GM23338 (cell line): ENCODE measurements around the gene TMEM25. TPM values are rescaled to one million over a fixed set of nuclear protein-coding genes. Genes with fewer than 3 reads are reported as not detected.

ENCODE experiments used
- ATAC-seq: fragments of 200-7000 bp; cut with Tn5 transposase; 3 replicates; pipeline ENCODE4 v1.9.1; 2020
- DNase-seq: peaks from one replicate; pipeline ENCODE4 v3.0.0-alpha.2; 2015; ENCODE audit warnings: low spot score
- H2AFZ ChIP-seq: fragments of 200-600 bp; sonication (generic); 2 replicates; pipeline ENCODE4 v1.8.0; 2016; ENCODE audit warnings: antibody characterized with exemption, mild to moderate bottlenecking, moderate library complexity
- H3F3A ChIP-seq: fragments of 200-600 bp; sonication (generic); replicated peaks from 2 replicates; pipeline ENCODE4 v1.8.0; 2017; ENCODE audit warnings: antibody characterized with exemption, mixed run types, low read depth
- H3K27ac ChIP-seq: fragments of 200-600 bp; sonication (generic); 2 replicates; pipeline ENCODE4 v1.6.1; 2016; ENCODE audit warnings: low read depth
- H3K27me3 ChIP-seq: fragments of 200-600 bp; sonication (generic); 2 replicates; pipeline ENCODE4 v1.8.0; 2016; ENCODE audit warnings: mild to moderate bottlenecking, mixed run types, moderate library complexity; ENCODE audit not compliant: insufficient read depth
- H3K36me3 ChIP-seq: fragments of 200-600 bp; sonication (generic); 2 replicates; pipeline ENCODE4 v1.8.0; 2016; ENCODE audit warnings: mild to moderate bottlenecking; ENCODE audit not compliant: insufficient read depth
- H3K4me1 ChIP-seq: fragments of 200-600 bp; sonication (generic); 2 replicates; pipeline ENCODE4 v1.8.0; 2016; ENCODE audit warnings: mild to moderate bottlenecking, moderate library complexity; ENCODE audit not compliant: insufficient read depth
- H3K4me2 ChIP-seq: fragments of 200-600 bp; sonication (generic); 2 replicates; pipeline ENCODE4 v1.7.1; 2017; ENCODE audit warnings: mixed run types
- H3K4me3 ChIP-seq: fragments of 200-600 bp; sonication (generic); 2 replicates; pipeline ENCODE4 v1.6.1; 2016; ENCODE audit warnings: mixed run types
- H3K79me2 ChIP-seq: fragments of 200-600 bp; sonication (generic); replicated peaks from 2 replicates; pipeline ENCODE4 v1.8.0; 2017; ENCODE audit warnings: mild to moderate bottlenecking; ENCODE audit not compliant: insufficient read depth
- H3K9me2 ChIP-seq: fragments of 200-600 bp; sonication (generic); 2 replicates; pipeline ENCODE4 v1.8.0; 2017; ENCODE audit not compliant: insufficient read depth
- H4K20me1 ChIP-seq: fragments of 200-600 bp; sonication (generic); replicated peaks from 2 replicates; pipeline ENCODE4 v1.8.0; 2017; ENCODE audit warnings: mild to moderate bottlenecking; ENCODE audit not compliant: insufficient read depth
- H3K27ac Mint-ChIP-seq: 2 replicates; pipeline ENCODE4 v1.8.0; 2020; ENCODE audit warnings: inconsistent platforms, mild to moderate bottlenecking, moderate library complexity, mixed read lengths
- H3K27me3 Mint-ChIP-seq: 3 replicates; pipeline ENCODE4 v1.8.0; 2022; ENCODE audit warnings: low read depth, mild to moderate bottlenecking, moderate library complexity, mixed read lengths, inconsistent platforms; ENCODE audit not compliant: insufficient read depth, poor library complexity
- H3K36me3 Mint-ChIP-seq: 3 replicates; pipeline ENCODE4 v1.8.0; 2021; ENCODE audit warnings: low read depth, mild to moderate bottlenecking, inconsistent platforms, moderate library complexity, mixed read lengths
- H3K4me1 Mint-ChIP-seq: 3 replicates; pipeline ENCODE4 v1.8.0; 2020; ENCODE audit warnings: mild to moderate bottlenecking, inconsistent platforms, mixed read lengths
- H3K4me3 Mint-ChIP-seq: 3 replicates; pipeline ENCODE4 v1.8.0; 2021; ENCODE audit warnings: moderate library complexity, mild to moderate bottlenecking, inconsistent platforms, mixed read lengths
- H3K9me3 Mint-ChIP-seq: 3 replicates; pipeline ENCODE4 v1.8.0; 2020; ENCODE audit warnings: moderate library complexity, mild to moderate bottlenecking, inconsistent platforms, mixed read lengths
- CREB1 ChIP-seq: fragments of 250-450 bp; sonication (Bioruptor Pico); IDR thresholded peaks from 2 replicates; pipeline ENCODE4 v1.5.0; 2020; ENCODE audit warnings: low read depth, mild to moderate bottlenecking, moderate library complexity
- CTCF ChIP-seq, 2 experiments: fragments of 200-600 bp in 1 of 2; sonication (generic) in 1 of 2; conservative IDR thresholded peaks; 2 replicates each; pipeline versions ENCODE4 v1.5.1 to v1.6.1; 2016 to 2017; ENCODE audit warnings: antibody characterized with exemption in 2 of 2, low read depth in 2 of 2, mild to moderate bottlenecking in 2 of 2, moderate library complexity in 1 of 2
- EZH2 ChIP-seq: fragments of 200-600 bp; sonication (generic); IDR thresholded peaks from one replicate; pipeline ENCODE4 v1.8.0; 2017; ENCODE audit warnings: antibody characterized with exemption, mild to moderate bottlenecking, low read depth; ENCODE audit not compliant: unreplicated experiment
- EZH2phosphoT487 ChIP-seq: fragments of 200-600 bp; sonication (generic); IDR thresholded peaks from one replicate; pipeline ENCODE4 v1.8.1; 2018; ENCODE audit warnings: antibody characterized with exemption; ENCODE audit not compliant: unreplicated experiment
- JUNB ChIP-seq: IDR thresholded peaks from one replicate; pipeline ENCODE4 v1.6.1; 2016; ENCODE audit warnings: antibody characterized with exemption; ENCODE audit not compliant: unreplicated experiment
- NANOG ChIP-seq: IDR thresholded peaks from 2 replicates; pipeline ENCODE4 v1.6.1; 2016; ENCODE audit warnings: antibody characterized with exemption, borderline replicate concordance
- POLR2AphosphoS5 ChIP-seq: IDR thresholded peaks from 2 replicates; pipeline ENCODE4 v1.6.1; 2016; ENCODE audit warnings: antibody characterized with exemption, low read depth
- STAT1 ChIP-seq: IDR thresholded peaks from one replicate; pipeline ENCODE4 v1.6.1; 2016; ENCODE audit warnings: antibody characterized with exemption; ENCODE audit not compliant: unreplicated experiment
- ZNF114 ChIP-seq: fragments of 250-450 bp; sonication (Bioruptor Pico); IDR thresholded peaks from 2 replicates; pipeline ENCODE4 v1.5.0; 2020; ENCODE audit warnings: mild to moderate bottlenecking, moderate library complexity
- ZNF331 ChIP-seq: fragments of 250-450 bp; sonication (Bioruptor Pico); IDR thresholded peaks from 2 replicates; pipeline ENCODE4 v1.5.0; 2020; ENCODE audit warnings: low read depth, mild to moderate bottlenecking, moderate library complexity
- polyA plus RNA-seq: library from polyadenylated mRNA; unstranded; fragments of >200 nt; fragmentation: Nextera tagmentation; extraction: Ambion mirVana; gene quantifications from 2 replicates; pipeline ENCODE4 v1.2.1, GENCODE V29; 2016
- total RNA-seq: library from RNA; depleted of rRNA; stranded (reverse); fragments of >200 nt; shearing (Covaris generic); gene quantifications from 2 replicates; pipeline ENCODE4 v1.2.3, GENCODE V29; 2014
- TF ChIP-seq, protein P1 (sequence below): IDR thresholded peaks from one replicate; pipeline ENCODE4 v1.6.1; 2018; ENCODE audit warnings: antibody characterized with exemption; ENCODE audit not compliant: unreplicated experiment
- TF ChIP-seq, protein P2 (sequence below): IDR thresholded peaks from 2 replicates; pipeline ENCODE4 v1.6.1; 2016; ENCODE audit warnings: antibody characterized with exemption

Gene TMEM25
- total and polyA plus RNA-seq, 2 experiments from 2014 or later: 11.7 to 17.7 TPM

GRCh38 chr11:118565051-118565450 lies 34.1 kb downstream of the TMEM25 start:
- no peaks in the 10 kb centered on the region; the same call in 2 of the 3 replicates for H3K4me1 Mint-ChIP-seq
- Histone ChIP-seq H2AFZ (no peak overlapping the region), H4K20me1 (no peaks in the 10 kb centered on the region)

More at GRCh38 chr11:118565051-118565450, 34.1 kb downstream of the TMEM25 start:
- H3K79me2 ChIP-seq: no peaks in the 10 kb centered on the region
- Mint-ChIP-seq H3K36me3 (0 out of 3 replicates have a peak, but pooled peaks cover 2% of the 10 kb centered on the region), H3K27ac (no peak overlapping the region), H3K4me3 (peak overlapping the region; percentile 59), H3K27me3 (peaks cover 3% of the 10 kb centered on the region), H3K9me3 (no peaks in the 10 kb centered on the region)
- no peak overlapping the region for H3K4me2 ChIP-seq
- no peak overlapping the region for H3K27ac ChIP-seq
- H3K4me3 ChIP-seq: no peak overlapping the region
- no peaks in the 10 kb centered on the region for H3K27me3 ChIP-seq
- DNase-seq (peak; percentile 6), ATAC-seq (no peak)
- no peaks in the 10 kb centered on the region for H3K4me1 ChIP-seq
- TF ChIP-seq, protein P1, sequence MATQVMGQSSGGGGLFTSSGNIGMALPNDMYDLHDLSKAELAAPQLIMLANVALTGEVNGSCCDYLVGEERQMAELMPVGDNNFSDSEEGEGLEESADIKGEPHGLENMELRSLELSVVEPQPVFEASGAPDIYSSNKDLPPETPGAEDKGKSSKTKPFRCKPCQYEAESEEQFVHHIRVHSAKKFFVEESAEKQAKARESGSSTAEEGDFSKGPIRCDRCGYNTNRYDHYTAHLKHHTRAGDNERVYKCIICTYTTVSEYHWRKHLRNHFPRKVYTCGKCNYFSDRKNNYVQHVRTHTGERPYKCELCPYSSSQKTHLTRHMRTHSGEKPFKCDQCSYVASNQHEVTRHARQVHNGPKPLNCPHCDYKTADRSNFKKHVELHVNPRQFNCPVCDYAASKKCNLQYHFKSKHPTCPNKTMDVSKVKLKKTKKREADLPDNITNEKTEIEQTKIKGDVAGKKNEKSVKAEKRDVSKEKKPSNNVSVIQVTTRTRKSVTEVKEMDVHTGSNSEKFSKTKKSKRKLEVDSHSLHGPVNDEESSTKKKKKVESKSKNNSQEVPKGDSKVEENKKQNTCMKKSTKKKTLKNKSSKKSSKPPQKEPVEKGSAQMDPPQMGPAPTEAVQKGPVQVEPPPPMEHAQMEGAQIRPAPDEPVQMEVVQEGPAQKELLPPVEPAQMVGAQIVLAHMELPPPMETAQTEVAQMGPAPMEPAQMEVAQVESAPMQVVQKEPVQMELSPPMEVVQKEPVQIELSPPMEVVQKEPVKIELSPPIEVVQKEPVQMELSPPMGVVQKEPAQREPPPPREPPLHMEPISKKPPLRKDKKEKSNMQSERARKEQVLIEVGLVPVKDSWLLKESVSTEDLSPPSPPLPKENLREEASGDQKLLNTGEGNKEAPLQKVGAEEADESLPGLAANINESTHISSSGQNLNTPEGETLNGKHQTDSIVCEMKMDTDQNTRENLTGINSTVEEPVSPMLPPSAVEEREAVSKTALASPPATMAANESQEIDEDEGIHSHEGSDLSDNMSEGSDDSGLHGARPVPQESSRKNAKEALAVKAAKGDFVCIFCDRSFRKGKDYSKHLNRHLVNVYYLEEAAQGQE: no peak
- TF ChIP-seq ZNF114 (CRISPR knock-in tag) (no peak), CREB1 (no peak), NANOG (no peak), EZH2phosphoT487 (no peak), JUNB (no peak), EZH2 (no peak), ZNF331 (no peak), CTCF (conservative IDR thresholded peaks at IDR 0.05; ENCODE audit: low read depth in 2 of 2) (no peak), POLR2AphosphoS5 (no peak), STAT1 (no peak)
- TF ChIP-seq, protein P2, sequence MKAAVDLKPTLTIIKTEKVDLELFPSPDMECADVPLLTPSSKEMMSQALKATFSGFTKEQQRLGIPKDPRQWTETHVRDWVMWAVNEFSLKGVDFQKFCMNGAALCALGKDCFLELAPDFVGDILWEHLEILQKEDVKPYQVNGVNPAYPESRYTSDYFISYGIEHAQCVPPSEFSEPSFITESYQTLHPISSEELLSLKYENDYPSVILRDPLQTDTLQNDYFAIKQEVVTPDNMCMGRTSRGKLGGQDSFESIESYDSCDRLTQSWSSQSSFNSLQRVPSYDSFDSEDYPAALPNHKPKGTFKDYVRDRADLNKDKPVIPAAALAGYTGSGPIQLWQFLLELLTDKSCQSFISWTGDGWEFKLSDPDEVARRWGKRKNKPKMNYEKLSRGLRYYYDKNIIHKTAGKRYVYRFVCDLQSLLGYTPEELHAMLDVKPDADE: no peak
- no peaks in the 10 kb centered on the region for H3K9me2 ChIP-seq
- no peaks in the 10 kb centered on the region for H3K36me3 ChIP-seq
- peaks cover 8% of the 10 kb centered on the region; the same call in 1 of the 2 replicates for H3F3A ChIP-seq
